Lower leg skin (tissue), 4 donors: ENCODE results near the gene OR10A4. TPM values are rescaled to one million over a fixed set of nuclear protein-coding genes. Genes with fewer than 3 reads are reported as not detected.

ENCODE experiments used
- DNase-seq, 2 donors: peaks; one replicate each; pipeline ENCODE4 v3.0.0-alpha.2; 2019; ENCODE audit warnings: low spot score in 2 of 2
- H3K4me3 ChIP-seq: fragments of 200-600 bp; sonication (generic); 2 replicates; pipeline ENCODE4 v1.5.1; 2017; ENCODE audit warnings: mild to moderate bottlenecking, low read depth; ENCODE audit not compliant: poor library complexity, severe bottlenecking
- POLR2A ChIP-seq, 2 donors: fragments of 450-650 bp; IDR thresholded peaks; one replicate each; pipeline ENCODE4 v1.6.1; 2016 to 2017; ENCODE audit warnings: antibody characterized with exemption in 2 of 2, mild to moderate bottlenecking in 1 of 2, moderate library complexity in 1 of 2
- WGBS, 2 donors: methylation state at CpG; one replicate each; pipeline ENCODE4 v1.1.5; 2018; 5-methylcytosine and 5-hydroxymethylcytosine counted together
- intact Hi-C: fragments of 100-400 bp; cut with DNase I; formaldehyde crosslinking; loops from one replicate; pipeline ENCODE4 v1.15.0; 2023; ENCODE audit warnings: low total_unique reads
- total RNA-seq, 4 donors: library from RNA; depleted of rRNA; stranded (reverse); fragments of >200 nt; gene quantifications; one replicate each; pipeline ENCODE4 v1.1.0, GENCODE V29; 2016
- TF ChIP-seq, protein P1 (sequence below), 3 donors: fragments of 450-650 bp; IDR thresholded peaks; one replicate each; pipeline ENCODE4 v1.5.1; 2016; ENCODE audit warnings: antibody characterized with exemption in 3 of 3, mild to moderate bottlenecking in 3 of 3, moderate library complexity in 2 of 3

The OR10A4 gene, protein sequence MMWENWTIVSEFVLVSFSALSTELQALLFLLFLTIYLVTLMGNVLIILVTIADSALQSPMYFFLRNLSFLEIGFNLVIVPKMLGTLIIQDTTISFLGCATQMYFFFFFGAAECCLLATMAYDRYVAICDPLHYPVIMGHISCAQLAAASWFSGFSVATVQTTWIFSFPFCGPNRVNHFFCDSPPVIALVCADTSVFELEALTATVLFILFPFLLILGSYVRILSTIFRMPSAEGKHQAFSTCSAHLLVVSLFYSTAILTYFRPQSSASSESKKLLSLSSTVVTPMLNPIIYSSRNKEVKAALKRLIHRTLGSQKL
- total RNA-seq, result not detected

DNA sequence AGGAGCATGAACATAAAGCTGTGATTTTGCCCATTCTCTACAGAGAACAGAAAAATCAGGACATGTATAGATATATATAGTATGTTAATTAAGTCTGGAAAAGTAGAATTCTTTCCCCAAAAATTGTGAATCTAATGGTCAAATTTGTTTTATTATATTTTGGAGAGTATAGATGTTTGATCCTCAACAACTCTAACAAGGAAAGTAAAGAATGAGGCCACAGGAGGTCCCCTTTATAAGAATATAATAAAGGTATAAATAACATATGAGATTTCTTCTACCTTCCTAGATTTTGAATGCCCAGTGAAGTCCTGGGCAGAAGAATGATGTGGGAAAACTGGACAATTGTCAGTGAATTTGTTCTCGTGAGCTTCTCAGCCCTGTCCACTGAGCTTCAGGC, at the start of gene OR10A4:
TSS of gene OR10A4 (plus strand) at position 301 of the 400 bp plus-strand sequence. CDS start at position 324, 23 bp downstream.
- no peak for DNase-seq
- intact Hi-C loops, result no loop called here
- 85 to 86% methylated on average over 1 of the region's 1 CpG for WGBS, 2 donors
- H3K4me3 ChIP-seq, result no peak within 1 kb of the TSS
- TF ChIP-seq, protein P1, sequence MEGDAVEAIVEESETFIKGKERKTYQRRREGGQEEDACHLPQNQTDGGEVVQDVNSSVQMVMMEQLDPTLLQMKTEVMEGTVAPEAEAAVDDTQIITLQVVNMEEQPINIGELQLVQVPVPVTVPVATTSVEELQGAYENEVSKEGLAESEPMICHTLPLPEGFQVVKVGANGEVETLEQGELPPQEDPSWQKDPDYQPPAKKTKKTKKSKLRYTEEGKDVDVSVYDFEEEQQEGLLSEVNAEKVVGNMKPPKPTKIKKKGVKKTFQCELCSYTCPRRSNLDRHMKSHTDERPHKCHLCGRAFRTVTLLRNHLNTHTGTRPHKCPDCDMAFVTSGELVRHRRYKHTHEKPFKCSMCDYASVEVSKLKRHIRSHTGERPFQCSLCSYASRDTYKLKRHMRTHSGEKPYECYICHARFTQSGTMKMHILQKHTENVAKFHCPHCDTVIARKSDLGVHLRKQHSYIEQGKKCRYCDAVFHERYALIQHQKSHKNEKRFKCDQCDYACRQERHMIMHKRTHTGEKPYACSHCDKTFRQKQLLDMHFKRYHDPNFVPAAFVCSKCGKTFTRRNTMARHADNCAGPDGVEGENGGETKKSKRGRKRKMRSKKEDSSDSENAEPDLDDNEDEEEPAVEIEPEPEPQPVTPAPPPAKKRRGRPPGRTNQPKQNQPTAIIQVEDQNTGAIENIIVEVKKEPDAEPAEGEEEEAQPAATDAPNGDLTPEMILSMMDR (IDR thresholded peaks at IDR 0.05), result no peak
- no peak for TF ChIP-seq POLR2A (IDR thresholded peaks at IDR 0.05)

DNA sequence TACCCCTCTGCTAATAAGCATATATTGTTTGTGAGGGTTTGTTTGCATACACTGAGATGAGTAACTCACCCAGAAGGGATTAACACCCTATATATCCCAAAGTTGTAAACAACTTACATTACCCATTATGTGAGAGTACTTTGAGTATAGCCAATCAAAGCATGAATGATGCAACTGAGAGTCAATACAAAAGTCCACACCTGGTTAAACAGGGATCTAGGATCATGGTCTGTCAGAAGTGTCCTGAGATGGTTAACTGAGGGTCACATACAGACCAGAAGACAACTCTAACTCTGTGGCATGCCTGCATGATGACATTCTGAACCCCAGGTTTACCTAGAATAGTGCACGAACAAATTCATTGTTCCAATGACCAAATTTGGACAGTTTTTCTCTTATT, 48.3 kb upstream of the OR10A4 start:
- WGBS, 2 donors, result 89 to 91% methylated on average over 1 of the region's 1 CpG
- H3K4me3 ChIP-seq, result no peak overlapping the region
- no peak for DNase-seq
- TF ChIP-seq, protein P1 (IDR thresholded peaks at IDR 0.05), result no peak
- TF ChIP-seq POLR2A (IDR thresholded peaks at IDR 0.05), result no peak
- intact Hi-C loops, result no loop called here

DNA sequence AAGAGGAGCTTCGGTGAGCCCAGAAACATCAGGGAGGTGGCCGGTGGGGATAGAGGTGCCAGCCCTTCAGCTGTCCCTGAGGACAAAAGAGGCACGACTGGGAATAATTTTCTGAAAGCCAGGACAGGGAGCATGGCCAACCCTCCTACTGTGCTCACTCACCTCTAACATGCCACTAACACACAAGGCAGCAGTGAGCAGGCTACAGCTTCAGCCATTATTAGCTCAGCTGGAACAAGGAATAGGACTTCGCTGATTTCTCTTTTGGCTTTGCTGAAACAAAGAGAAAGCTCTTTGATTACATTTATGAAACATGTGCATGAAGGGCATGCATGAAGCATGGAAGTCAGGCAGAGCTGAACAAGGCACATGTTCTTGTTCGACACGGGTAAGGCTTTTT, 43.1 kb upstream of the OR10A4 start:
- intact Hi-C loops, result no loop called here
- TF ChIP-seq, protein P1 (IDR thresholded peaks at IDR 0.05), result no peak
- TF ChIP-seq POLR2A (IDR thresholded peaks at IDR 0.05), result no peak
- no peak for DNase-seq
- 79 to 81% methylated on average over 6 of the region's 6 CpGs for WGBS, 2 donors
- H3K4me3 ChIP-seq, result no peak overlapping the region

DNA sequence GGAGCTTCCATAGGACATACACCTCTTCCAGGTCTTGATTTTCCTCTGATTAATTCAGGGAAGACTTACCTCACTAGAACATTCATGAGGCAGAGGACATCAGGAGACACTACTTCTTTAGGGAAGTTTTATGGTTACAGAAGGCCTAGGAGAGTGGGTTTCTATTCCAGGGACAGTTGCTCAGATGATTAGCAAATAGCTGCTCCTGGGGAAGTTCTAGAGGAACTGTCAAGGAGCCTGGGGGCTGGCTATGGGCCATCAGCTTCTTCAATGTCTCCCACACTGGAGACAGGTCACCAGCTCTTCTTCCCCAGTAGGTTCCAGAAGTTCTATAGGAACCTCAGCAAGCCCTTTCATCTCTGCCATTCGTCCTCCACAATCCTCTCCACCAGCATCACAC, 42.4 kb upstream of the OR10A4 start:
- DNase-seq, result no peak
- TF ChIP-seq, protein P1 (IDR thresholded peaks at IDR 0.05), result no peak
- no peak for TF ChIP-seq POLR2A (IDR thresholded peaks at IDR 0.05)
- 50 to 57% methylated on average over 1 of the region's 1 CpG for WGBS, 2 donors
- H3K4me3 ChIP-seq, result no peak overlapping the region
- intact Hi-C loops, result no loop called here

DNA sequence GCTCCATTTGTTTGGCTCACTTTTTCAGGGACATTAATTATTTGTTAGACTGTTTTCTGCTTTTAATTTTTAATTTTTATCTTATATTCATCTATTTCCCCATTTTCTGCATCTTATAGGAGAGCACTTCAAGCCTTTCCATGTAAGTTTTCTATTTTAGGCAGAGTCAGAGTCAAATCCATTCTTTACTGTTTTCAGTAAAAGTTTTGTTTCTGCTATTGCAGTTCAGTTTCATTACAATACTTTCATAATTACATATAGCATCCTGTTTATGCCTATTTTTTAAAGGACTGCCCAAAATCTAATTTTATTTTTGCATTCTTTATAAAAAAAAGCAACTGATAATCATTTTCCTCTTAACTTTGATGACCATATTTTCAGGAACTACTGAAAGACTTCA, 34.7 kb upstream of the OR10A4 start:
- TF ChIP-seq, protein P1 (IDR thresholded peaks at IDR 0.05), result no peak
- no peak overlapping the region for H3K4me3 ChIP-seq
- no peak for DNase-seq
- intact Hi-C loops, result no loop called here

DNA sequence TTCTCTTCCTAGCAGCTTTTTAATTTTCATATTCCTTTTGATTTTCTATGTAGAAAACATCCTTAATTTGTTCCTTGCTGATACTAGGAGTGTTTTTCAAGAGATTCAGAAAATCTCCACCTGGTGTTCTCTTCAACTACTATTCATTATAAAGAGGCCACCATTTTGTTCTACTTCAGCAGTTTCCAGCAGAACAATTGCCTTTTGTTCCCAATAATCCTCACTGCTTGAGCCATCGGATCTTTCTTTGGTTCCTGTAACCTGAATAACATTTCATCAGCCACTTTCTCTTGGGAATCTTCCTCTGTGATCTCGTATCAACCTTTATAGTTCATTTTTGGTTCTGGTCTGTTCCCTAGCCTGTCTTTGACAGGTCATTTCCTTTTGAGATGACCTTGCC, 32.8 kb upstream of the OR10A4 start:
- no peak for TF ChIP-seq POLR2A (IDR thresholded peaks at IDR 0.05)
- no peak overlapping the region for H3K4me3 ChIP-seq
- WGBS, 2 donors, result 65 to 77% methylated on average over 2 of the region's 2 CpGs
- intact Hi-C loops, result no loop called here
- no peak for DNase-seq
